Natural killer cell treated with Interleukin-12 subunit alpha and Interleukin-12 subunit beta and Interleukin-15 and Interleukin-18, amount 100 ng/mL, for 72 hours (primary cell): Measurements from ENCODE around the gene LMNTD1. TPM values are rescaled to one million over a fixed set of nuclear protein-coding genes. Genes with fewer than 3 reads are reported as not detected.
A peak's percentile ranks its signal among the peaks of the same experiment; 100 is the strongest.
"Not testable (repeated sequence)": the region's sequence is repeated elsewhere in the genome, so short reads cannot be mapped to it uniquely, and the experiment has no call there.

ENCODE experiments used
- ATAC-seq, 2 donors: fragments of 150-1000 bp; cut with Tn5 transposase in 1 of 2; sonication (Bioruptor Pico), chemical (Tn5 transposase) in 1 of 2; 2 replicates each; pipeline ENCODE4 v1.10.0; 2021
- DNase-seq: peaks from one replicate; pipeline ENCODE4 v3.0.0; 2022; ENCODE audit warnings: low spot score
- H3K27ac Mint-ChIP-seq, 2 donors: 1 replicate in 1 of 2; 2 replicates in 1 of 2; pipeline ENCODE4 v1.8.0; 2022; ENCODE audit warnings: mixed read lengths in 2 of 2, mild to moderate bottlenecking in 1 of 2, moderate library complexity in 1 of 2
- H3K27me3 Mint-ChIP-seq, 2 donors: 1 replicate in 1 of 2; 2 replicates in 1 of 2; pipeline ENCODE4 v1.8.0; 2022; ENCODE audit warnings: mixed read lengths in 2 of 2
- H3K36me3 Mint-ChIP-seq: one replicate; pipeline ENCODE4 v1.8.0; 2022; ENCODE audit warnings: mixed read lengths
- H3K4me1 Mint-ChIP-seq, 2 donors: 1 replicate in 1 of 2; 2 replicates in 1 of 2; pipeline ENCODE4 v1.8.0; 2022; ENCODE audit warnings: low read depth in 2 of 2, mixed read lengths in 2 of 2, mild to moderate bottlenecking in 1 of 2
- H3K4me3 Mint-ChIP-seq: one replicate; pipeline ENCODE4 v1.8.0; 2022; ENCODE audit warnings: mixed read lengths
- H3K9me3 Mint-ChIP-seq: 2 replicates; pipeline ENCODE4 v1.8.0; 2022; ENCODE audit warnings: mixed read lengths
- total RNA-seq, 2 donors: library from RNA; stranded (reverse); gene quantifications; one replicate each; pipeline ENCODE4 v1.2.3, GENCODE V29; 2022

LMNTD1 gene
- total RNA-seq, 2 donors from 2014 or later = not detected

DNA sequence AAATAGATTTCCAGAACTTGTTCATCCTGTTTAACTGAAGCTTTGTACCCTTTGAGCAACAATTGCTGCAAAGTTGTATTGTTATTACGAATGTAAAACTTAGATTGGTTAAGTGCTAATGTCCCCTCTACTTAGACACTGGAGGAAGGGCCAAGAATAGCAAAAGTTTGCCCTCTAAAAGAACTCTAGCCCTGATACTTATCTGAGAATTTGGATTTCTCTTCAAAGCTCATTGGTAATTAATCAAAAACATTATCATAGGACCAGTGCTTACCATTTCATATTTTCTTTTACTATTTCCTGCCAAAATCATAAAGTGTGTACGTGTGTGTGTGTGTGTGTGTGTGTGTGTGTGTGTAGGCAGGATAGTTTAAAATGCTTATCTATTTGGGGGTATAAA, 58.2 kb downstream of the LMNTD1 start:
- ATAC-seq = no peak

DNA sequence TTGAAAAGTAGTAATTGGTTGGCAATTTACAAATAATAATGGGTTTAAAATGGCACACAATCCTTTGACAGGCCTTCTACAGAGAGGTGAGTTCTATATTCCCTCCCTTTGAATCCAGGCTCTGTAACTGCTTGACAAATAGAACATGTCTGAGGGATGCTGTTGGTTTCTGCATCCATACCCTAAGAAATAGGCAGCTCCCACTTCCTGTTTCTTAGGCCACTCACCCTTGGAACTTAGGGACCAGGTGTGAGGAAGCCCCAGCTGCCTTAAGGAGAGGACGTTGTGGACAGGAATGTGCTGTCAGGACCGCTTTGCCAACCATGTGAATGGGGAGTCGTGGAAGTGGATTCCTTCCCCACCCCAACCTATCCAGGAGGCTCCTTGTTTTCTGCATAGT, 59.4 kb downstream of the LMNTD1 start:
- Mint-ChIP-seq H3K9me3 (no peaks in the 10 kb centered on the region), H3K36me3 (no peaks in the 10 kb centered on the region), H3K4me3 (no peak overlapping the region), H3K27me3 (no peaks in the 10 kb centered on the region), H3K27ac (no peak overlapping the region), H3K4me1 (peaks cover 8 to 14% of the 10 kb centered on the region in 2 donors)
- DNase-seq (no peak), ATAC-seq (no peak)

More for the DNA sequence above, 58.2 kb downstream of the LMNTD1 start:
- peaks cover 8 to 12% of the 10 kb centered on the region in 2 donors for H3K4me1 Mint-ChIP-seq
- no peak for DNase-seq
- no peak overlapping the region for H3K27ac Mint-ChIP-seq
- no peaks in the 10 kb centered on the region for H3K9me3 Mint-ChIP-seq
- no peaks in the 10 kb centered on the region for H3K27me3 Mint-ChIP-seq
- H3K4me3 Mint-ChIP-seq = no peak overlapping the region
- H3K36me3 Mint-ChIP-seq = no peaks in the 10 kb centered on the region

GRCh38 chr12:25491396-25492325, 61.4 kb downstream of the LMNTD1 start:
- no peaks in the 10 kb centered on the region for H3K27me3 Mint-ChIP-seq
- no peak overlapping the region for H3K27ac Mint-ChIP-seq
- DNase-seq (no peak), ATAC-seq (no peak)
- no peak overlapping the region for H3K4me3 Mint-ChIP-seq
- H3K36me3 Mint-ChIP-seq = no peaks in the 10 kb centered on the region
- H3K4me1 Mint-ChIP-seq = peaks cover 5 to 12% of the 10 kb centered on the region in 2 donors
- H3K9me3 Mint-ChIP-seq = no peaks in the 10 kb centered on the region

GRCh38 chr12:25488956-25489870, 63.9 kb downstream of the LMNTD1 start:
- not testable (repeated sequence) for H3K27me3 Mint-ChIP-seq, H3K36me3 Mint-ChIP-seq, H3K27ac Mint-ChIP-seq, ATAC-seq, DNase-seq, H3K4me3 Mint-ChIP-seq, H3K9me3 Mint-ChIP-seq, H3K4me1 Mint-ChIP-seq

GRCh38 chr12:25482625-25483024, 70.5 kb downstream of the LMNTD1 start:
- H3K9me3 Mint-ChIP-seq = no peaks in the 10 kb centered on the region
- no peak overlapping the region for H3K4me3 Mint-ChIP-seq
- DNase-seq (no peak), ATAC-seq (no peak)
- no peaks in the 10 kb centered on the region for H3K36me3 Mint-ChIP-seq
- no peaks in the 10 kb centered on the region for H3K4me1 Mint-ChIP-seq
- no peak overlapping the region for H3K27ac Mint-ChIP-seq
- H3K27me3 Mint-ChIP-seq = no peaks in the 10 kb centered on the region

GRCh38 chr12:25480145-25480544, 72.9 kb downstream of the LMNTD1 start:
- ATAC-seq (no peak), DNase-seq (no peak)
- Mint-ChIP-seq H3K27me3 (peaks cover 0 to 3% of the 10 kb centered on the region in 2 donors), H3K4me1 (no peaks in the 10 kb centered on the region), H3K36me3 (no peaks in the 10 kb centered on the region), H3K9me3 (no peaks in the 10 kb centered on the region), H3K4me3 (no peak overlapping the region), H3K27ac (no peak overlapping the region)

DNA sequence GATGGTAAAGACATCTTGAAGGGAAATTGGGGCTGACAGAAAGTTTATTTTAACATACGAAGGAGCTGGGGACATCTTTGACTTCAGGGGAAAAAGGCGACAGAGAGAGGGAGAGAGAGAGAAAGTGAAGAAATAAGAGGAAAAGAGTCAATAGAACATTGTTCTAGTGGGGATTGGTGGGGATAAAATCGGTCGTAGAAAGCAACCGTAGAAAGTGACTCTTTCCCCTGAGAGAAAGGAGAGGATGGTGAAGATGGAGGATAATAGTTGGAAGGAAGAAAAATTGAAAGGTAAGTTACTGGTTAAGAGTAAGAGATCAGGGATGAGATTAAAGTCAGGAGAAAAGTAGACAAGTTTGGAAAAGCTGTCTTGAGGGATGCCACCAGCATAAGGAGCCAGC, 75.9 kb downstream of the LMNTD1 start:
- Mint-ChIP-seq H3K4me3 (no peak overlapping the region), H3K27ac (no peak overlapping the region), H3K4me1 (no peaks in the 10 kb centered on the region), H3K36me3 (no peaks in the 10 kb centered on the region), H3K27me3 (peaks cover 0 to 3% of the 10 kb centered on the region in 2 donors), H3K9me3 (no peaks in the 10 kb centered on the region)
- DNase-seq (no peak), ATAC-seq (no peak)

DNA sequence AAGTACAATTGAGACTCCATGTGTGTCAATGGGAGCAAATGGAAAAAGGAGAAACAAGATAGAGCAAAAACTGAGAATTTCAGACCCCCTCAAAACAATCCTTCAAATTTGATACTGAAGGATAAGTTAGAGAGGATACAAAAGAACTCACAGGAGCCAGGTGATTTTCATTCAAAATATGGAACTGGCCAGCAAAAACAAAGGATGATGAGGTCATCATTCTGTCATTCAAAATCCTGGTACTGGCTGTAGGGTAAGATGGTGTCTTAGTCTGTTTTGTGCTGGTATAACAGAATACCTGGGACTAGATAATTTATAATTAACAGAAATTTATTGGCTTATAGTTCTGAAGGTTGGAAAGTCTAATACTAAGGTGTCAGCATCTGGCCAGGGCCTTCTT, 80.6 kb downstream of the LMNTD1 start:
- H3K27ac Mint-ChIP-seq = no peak overlapping the region
- ATAC-seq = no peak
- DNase-seq = no peak
- no peak overlapping the region for H3K4me3 Mint-ChIP-seq
- H3K9me3 Mint-ChIP-seq = no peaks in the 10 kb centered on the region
- H3K4me1 Mint-ChIP-seq = no peaks in the 10 kb centered on the region
- no peaks in the 10 kb centered on the region for H3K36me3 Mint-ChIP-seq
- peaks cover 0 to 3% of the 10 kb centered on the region in 2 donors for H3K27me3 Mint-ChIP-seq

DNA sequence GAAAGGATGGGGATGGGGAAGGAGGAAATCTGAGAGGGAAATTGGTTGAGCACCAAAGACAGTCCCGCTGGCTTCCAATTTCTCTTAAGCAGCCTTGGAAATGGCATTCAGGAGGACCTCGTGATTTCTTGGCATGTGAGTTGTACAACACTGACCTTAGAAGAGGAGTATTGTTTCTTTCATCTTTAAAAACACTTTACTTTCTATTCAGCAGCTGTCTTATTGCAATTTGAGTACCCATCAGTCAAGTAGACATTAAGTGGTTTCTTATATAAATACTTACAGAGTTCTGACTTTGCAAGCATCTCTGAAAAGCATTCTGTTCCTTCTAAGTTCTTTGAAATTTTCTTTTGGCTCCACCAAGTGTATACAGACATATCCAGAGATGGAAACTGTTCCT, 83.2 kb downstream of the LMNTD1 start:
- no peak overlapping the region for H3K27ac Mint-ChIP-seq
- DNase-seq (no peak), ATAC-seq (no peak)
- H3K36me3 Mint-ChIP-seq = peaks cover 5% of the 10 kb centered on the region
- no peaks in the 10 kb centered on the region for H3K4me1 Mint-ChIP-seq
- H3K4me3 Mint-ChIP-seq = no peak overlapping the region
- peaks cover 6% of the 10 kb centered on the region for H3K9me3 Mint-ChIP-seq
- no peaks in the 10 kb centered on the region for H3K27me3 Mint-ChIP-seq

GRCh38 chr12:25469368-25469767, 83.7 kb downstream of the LMNTD1 start:
- Mint-ChIP-seq H3K36me3 (peaks cover 5% of the 10 kb centered on the region), H3K4me1 (no peaks in the 10 kb centered on the region), H3K9me3 (peaks cover 6% of the 10 kb centered on the region), H3K27me3 (no peaks in the 10 kb centered on the region), H3K4me3 (no peak overlapping the region), H3K27ac (no peak overlapping the region)
- no peak for ATAC-seq
- no peak for DNase-seq

- Mint-ChIP-seq H3K4me1 (no peaks in the 10 kb centered on the region), H3K27ac (no peak overlapping the region), H3K36me3 (peaks cover 5% of the 10 kb centered on the region), H3K4me3 (no peak overlapping the region), H3K9me3 (peaks cover 6% of the 10 kb centered on the region), H3K27me3 (no peaks in the 10 kb centered on the region)
- ATAC-seq = no peak
- DNase-seq = no peak
These were observed 89.6 kb downstream of the LMNTD1 start for GRCh38 chr12:25463521-25463920.

GRCh38 chr12:25463005-25463404, 90.1 kb downstream of the LMNTD1 start:
- peaks cover 5% of the 10 kb centered on the region for H3K36me3 Mint-ChIP-seq
- H3K27ac Mint-ChIP-seq = no peak overlapping the region
- H3K4me1 Mint-ChIP-seq = no peaks in the 10 kb centered on the region
- DNase-seq (no peak), ATAC-seq (no peak)
- H3K4me3 Mint-ChIP-seq = no peak overlapping the region
- H3K9me3 Mint-ChIP-seq = peaks cover 6% of the 10 kb centered on the region
- H3K27me3 Mint-ChIP-seq = no peaks in the 10 kb centered on the region

DNA sequence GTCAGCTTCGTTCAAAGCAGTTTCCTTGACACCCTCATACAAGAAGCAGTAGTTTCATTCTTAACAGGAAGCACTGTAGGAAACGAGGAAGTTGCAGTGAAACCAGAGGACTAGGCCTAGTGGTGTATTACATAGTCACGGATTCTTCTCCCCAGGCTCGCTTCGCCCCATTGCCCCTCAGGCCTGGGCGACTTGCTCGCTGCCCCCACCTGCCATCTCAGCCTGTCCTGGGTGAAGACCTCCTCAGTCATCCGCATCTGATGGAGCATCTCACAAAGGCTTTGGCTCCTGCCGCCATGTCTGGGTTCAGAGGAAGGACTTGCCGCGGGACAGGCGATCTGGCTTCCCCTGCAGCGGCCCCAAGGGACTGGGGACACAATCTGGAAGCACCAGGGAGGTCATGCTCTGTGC, 93.5 kb downstream of the LMNTD1 start:
- no peaks in the 10 kb centered on the region for H3K27me3 Mint-ChIP-seq
- no peaks in the 10 kb centered on the region for H3K4me1 Mint-ChIP-seq
- no peaks in the 10 kb centered on the region for H3K9me3 Mint-ChIP-seq
- peak overlapping the region in 1 of 2 donors; percentile 73 for H3K27ac Mint-ChIP-seq
- DNase-seq (no peak), ATAC-seq (peak in 1 of 2 donors; percentile 56)
- H3K4me3 Mint-ChIP-seq = no peak overlapping the region
- H3K36me3 Mint-ChIP-seq = no peaks in the 10 kb centered on the region

GRCh38 chr12:25458047-25458552, 95.0 kb downstream of the LMNTD1 start:
- H3K27me3 Mint-ChIP-seq = no peaks in the 10 kb centered on the region
- H3K4me3 Mint-ChIP-seq = no peak overlapping the region
- no peaks in the 10 kb centered on the region for H3K4me1 Mint-ChIP-seq
- no peaks in the 10 kb centered on the region for H3K36me3 Mint-ChIP-seq
- ATAC-seq = no peak
- no peak overlapping the region for H3K27ac Mint-ChIP-seq
- no peak for DNase-seq
- no peaks in the 10 kb centered on the region for H3K9me3 Mint-ChIP-seq
